Central memory CD4-positive, alpha-beta T cell (primary cell): ENCODE data around the gene TIMM17B.

Experiments used
- DNase-seq: peaks from one replicate; pipeline ENCODE4 v3.0.0; 2022

Gene TIMM17B

GRCh38 chrX:48918643-48919340, 21.2 kb upstream of the TIMM17B start, which contains the start of gene PIM2:
Gene PIM2 (minus strand): TSS chrX:48919024. CDS start chrX:48918834, 190 bp downstream.
- peak; percentile 94 for DNase-seq

GRCh38 chrX:48918301-48918642, 20.7 kb upstream of the TIMM17B start:
- DNase-seq = no peak

GRCh38 chrX:48917139-48918001, 19.8 kb upstream of the TIMM17B start:
- DNase-seq = peak; percentile 92

- no peak for DNase-seq
These were observed 17.3 kb upstream of the TIMM17B start for GRCh38 chrX:48914593-48915493.

GRCh38 chrX:48913605-48914366, 16.2 kb upstream of the TIMM17B start:
- DNase-seq = no peak

GRCh38 chrX:48911412-48912182, 14.0 kb upstream of the TIMM17B start, which contains the start of gene SLC35A2:
Gene SLC35A2 (minus strand): TSS chrX:48911646. CDS start chrX:48911636, 10 bp downstream.
- DNase-seq = peak; percentile 89

- DNase-seq = no peak
These were observed 13.4 kb upstream of the TIMM17B start for GRCh38 chrX:48910926-48911411.

GRCh38 chrX:48909703-48910294, 12.2 kb upstream of the TIMM17B start:
- no peak for DNase-seq

GRCh38 chrX:48908600-48908999, 11.0 kb upstream of the TIMM17B start:
- no peak for DNase-seq

- DNase-seq = no peak
These were observed 7.7 kb upstream of the TIMM17B start for GRCh38 chrX:48905090-48905790.

- DNase-seq = no peak
These were observed 7.1 kb upstream of the TIMM17B start for GRCh38 chrX:48904626-48905025.

- DNase-seq = no peak
These were observed 6.6 kb upstream of the TIMM17B start for GRCh38 chrX:48904180-48904579.

GRCh38 chrX:48903290-48903689, 5.7 kb upstream of the TIMM17B start:
- DNase-seq = no peak

- DNase-seq = no peak
These were observed 5.2 kb upstream of the TIMM17B start for GRCh38 chrX:48902776-48903175.

- DNase-seq = no peak
These were observed 4.6 kb upstream of the TIMM17B start for GRCh38 chrX:48902135-48902534.

- DNase-seq = no peak
These were observed 3.5 kb upstream of the TIMM17B start for GRCh38 chrX:48901069-48901468.

GRCh38 chrX:48899078-48899410, 1.5 kb upstream of the TIMM17B start:
- DNase-seq = no peak

- peak; percentile 53 for DNase-seq
These were observed 377 bp downstream of the TIMM17B start for GRCh38 chrX:48897157-48897624.

- DNase-seq = no peak
These were observed 957 bp downstream of the TIMM17B start for GRCh38 chrX:48896611-48897011.

- DNase-seq = no peak
These were observed 2.7 kb downstream of the TIMM17B start for GRCh38 chrX:48894891-48895290.
